NCI-H2227 (cell line): ENCODE measurements around the gene MAGEA10.
A peak's percentile ranks its signal among the peaks of the same experiment; 100 is the strongest.
"Not testable (repeated sequence)": the region's sequence is repeated elsewhere in the genome, so short reads cannot be mapped to it uniquely, and the experiment has no call there.

Experiments used
- DNase-seq: peaks from one replicate; lab custom pipeline; 2025; ENCODE audit not compliant: unreplicated experiment; lab: John Stamatoyannopoulos, UW

The MAGEA10 gene

GRCh38 chrX:152138388-152138784, at the start of gene MAGEA10:
TSS of gene MAGEA10 (minus strand) at chrX:152138577. CDS start at chrX:152135620, 2,957 bp downstream.
- peak; percentile 89 for DNase-seq

GRCh38 chrX:152177497-152178269, 39.3 kb upstream of the MAGEA10 start:
- DNase-seq = no peak

DNA sequence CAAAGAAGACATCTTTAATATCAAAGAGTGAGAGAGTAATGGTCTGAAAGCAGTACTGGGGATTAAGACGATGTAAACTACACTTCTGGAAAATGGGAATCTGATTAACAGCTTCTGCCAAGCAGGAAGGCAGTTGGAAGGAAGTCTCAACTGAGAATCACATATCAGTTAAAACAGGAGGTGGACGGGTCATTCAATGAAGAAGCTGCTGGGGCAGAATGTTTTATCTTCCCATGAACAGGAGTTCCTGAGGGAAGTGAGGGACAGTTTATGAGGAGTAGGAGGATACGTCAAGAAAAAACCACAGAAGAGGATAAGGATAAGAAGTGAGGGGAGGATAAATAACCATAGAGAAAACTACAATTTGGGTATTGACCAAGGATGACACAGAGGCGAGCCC, 38.7 kb upstream of the MAGEA10 start:
- DNase-seq = no peak

- DNase-seq = not testable (repeated sequence)
Observed at GRCh38 chrX:152175892-152176291, 37.5 kb upstream of the MAGEA10 start.

GRCh38 chrX:152173923-152174322, 35.5 kb upstream of the MAGEA10 start:
- DNase-seq = not testable (repeated sequence)

DNA sequence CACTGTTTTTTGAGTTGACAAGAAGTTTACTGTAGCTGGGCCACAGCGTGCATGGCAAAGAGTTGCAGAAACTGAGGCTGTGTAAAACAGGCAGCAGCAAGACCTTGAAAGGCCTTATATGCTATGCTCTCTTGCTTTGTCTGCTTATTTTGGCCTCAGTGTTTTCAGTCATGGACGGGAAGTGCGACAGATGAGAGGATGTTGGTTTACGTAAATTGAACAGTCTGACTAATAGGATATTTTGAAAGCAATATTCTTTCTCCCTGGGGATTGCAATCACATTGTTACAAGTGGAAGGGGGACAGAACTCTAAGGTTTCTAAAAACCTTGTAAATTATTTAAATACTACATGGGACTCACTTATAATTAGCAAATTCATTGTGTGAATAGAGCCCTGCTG, 32.2 kb upstream of the MAGEA10 start:
- no peak for DNase-seq

DNA sequence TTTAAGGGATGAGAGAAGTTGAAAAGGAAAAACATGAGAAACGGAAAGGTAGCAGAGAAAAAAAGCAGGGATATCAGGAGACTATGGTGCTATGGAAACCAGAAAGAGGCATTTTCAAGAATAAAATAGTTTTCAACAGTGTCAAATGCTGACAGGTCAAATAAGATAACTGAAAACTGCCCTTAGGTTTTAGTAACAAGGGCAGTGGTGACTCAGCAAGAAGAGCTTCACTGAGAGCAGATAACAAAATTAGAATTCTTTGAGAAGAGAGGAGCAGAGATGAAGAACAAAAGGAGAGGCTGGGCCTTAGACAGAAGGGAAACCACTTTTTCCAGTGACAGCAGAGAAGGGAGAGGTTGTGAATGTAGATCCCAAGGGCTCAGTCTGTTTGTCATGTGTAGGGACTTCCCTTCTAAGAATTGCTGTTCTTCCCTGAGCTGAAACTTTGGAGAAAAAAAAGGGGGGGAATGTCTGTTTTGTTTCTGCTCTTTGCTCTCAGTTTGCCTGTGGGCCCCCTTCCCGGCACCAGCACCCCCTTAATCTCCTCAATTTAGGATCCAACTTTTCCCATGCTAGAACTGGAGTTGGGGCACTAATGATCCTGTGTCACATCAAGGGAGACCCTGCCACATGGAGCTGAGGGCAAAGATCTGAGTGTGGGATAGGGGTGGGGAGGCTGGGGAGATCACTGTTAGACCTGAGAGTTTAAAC, 26.8 kb upstream of the MAGEA10 start:
- DNase-seq = no peak

- DNase-seq = no peak
Observed at GRCh38 chrX:152157042-152157441, 18.7 kb upstream of the MAGEA10 start.

DNA sequence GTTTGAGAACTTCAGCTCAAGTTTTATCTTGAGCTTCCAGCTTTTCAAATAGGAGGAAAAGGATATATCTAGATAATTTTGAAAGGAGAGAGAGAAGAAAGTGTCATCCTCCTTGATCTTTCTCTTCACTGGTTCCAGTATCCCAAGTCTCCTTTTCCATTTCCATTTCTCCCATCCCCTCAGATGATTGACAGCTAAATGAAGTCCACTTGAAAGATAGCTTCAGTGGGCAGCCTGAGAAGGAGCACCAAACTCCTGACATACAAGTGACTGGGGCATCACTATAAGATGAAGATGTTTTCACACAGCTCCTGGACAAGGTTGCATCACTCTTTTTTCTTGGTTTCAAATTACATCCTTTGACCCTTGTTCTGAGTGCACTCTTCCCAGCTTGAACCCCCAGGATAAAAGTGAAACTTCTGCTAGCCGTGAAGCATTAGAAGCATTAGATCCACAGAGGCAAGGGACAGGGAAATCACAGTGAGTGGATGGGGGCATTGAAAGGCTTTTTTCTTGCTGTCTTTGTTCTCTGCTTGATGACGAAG, 17.5 kb upstream of the MAGEA10 start:
- no peak for DNase-seq

GRCh38 chrX:152154050-152154449, 15.7 kb upstream of the MAGEA10 start:
- DNase-seq = no peak

- no peak for DNase-seq
Observed at GRCh38 chrX:152151256-152151655, 12.9 kb upstream of the MAGEA10 start.

DNA sequence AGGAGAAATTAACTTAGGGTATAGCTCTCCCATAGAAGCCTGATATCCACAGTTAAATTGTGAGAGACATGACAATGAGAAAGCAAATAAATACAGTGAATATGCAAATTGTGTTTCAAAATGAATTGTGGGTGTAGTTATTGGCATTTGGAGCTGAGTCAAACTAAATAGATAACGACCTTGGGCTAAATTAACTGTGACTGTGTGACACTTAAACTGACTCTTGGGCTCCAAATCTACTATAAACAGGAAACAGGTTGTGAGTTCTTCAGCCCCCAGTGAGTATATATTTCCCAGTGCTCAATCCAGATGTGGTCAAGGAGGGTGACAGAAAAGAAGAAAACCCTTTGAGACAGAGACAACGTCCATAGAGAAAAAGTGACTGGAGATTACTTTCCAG, 11.3 kb upstream of the MAGEA10 start:
- DNase-seq = no peak

DNA sequence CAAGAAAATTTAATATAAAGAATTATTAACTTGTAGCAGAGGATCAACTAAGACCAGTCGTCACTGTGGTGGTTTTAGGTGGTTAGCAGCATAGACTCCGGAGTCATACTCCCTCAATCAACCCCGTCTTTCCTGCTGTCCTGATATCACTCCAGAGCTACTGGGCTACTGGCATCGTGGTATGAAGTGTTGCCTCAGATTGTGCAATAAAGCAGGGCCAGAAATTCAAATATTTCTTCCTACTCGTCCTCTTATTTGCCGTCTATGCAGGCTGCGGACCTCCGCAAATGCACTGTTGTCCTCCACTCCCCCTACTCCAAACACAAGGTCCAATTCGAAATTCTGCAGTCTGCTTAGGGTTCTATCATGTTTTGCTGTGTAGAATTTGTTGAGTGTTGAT, 1.2 kb upstream of the MAGEA10 start:
- no peak for DNase-seq

- peak; percentile 70 for DNase-seq
Observed at GRCh38 chrX:152137771-152138387, 498 bp downstream of the MAGEA10 start.

DNA sequence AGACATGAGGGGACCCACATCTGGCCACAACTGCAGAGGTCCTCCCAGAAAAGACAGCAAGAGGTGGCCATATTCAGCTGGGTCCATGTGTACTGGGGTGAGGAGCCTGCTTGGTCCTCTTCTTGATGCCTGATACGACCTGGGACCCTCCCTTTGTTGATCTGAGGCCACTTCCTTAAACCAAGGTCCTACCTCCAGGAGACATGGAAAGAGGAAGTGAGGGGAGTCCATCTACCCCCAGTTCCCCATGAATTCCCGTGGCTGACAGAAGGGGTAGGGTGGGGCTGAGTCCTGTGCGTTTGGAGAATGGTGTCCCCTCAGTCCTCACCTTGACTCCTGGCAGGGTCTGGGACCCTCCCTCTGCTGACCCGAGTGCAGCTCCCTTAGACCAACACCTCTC, 2.1 kb downstream of the MAGEA10 start:
- no peak for DNase-seq

- DNase-seq = no peak
Observed at GRCh38 chrX:152131525-152131924, 6.9 kb downstream of the MAGEA10 start.

GRCh38 chrX:152129069-152129844, 9.1 kb downstream of the MAGEA10 start:
- not testable (repeated sequence) for DNase-seq

- DNase-seq = no peak
Observed at GRCh38 chrX:152117305-152117704, 21.1 kb downstream of the MAGEA10 start.

- DNase-seq = no peak
Observed at GRCh38 chrX:152108527-152108926, 29.9 kb downstream of the MAGEA10 start.

- DNase-seq = no peak
Observed at GRCh38 chrX:152103866-152104265, 34.5 kb downstream of the MAGEA10 start.

GRCh38 chrX:152086141-152086540, 52.2 kb downstream of the MAGEA10 start:
- no peak for DNase-seq
